Peyer's patch (tissue), 4 donors: ENCODE measurements around the gene AMDHD2. TPM values are rescaled to one million over a fixed set of nuclear protein-coding genes. Genes with fewer than 3 reads are reported as not detected.

Experiments used
- DNase-seq, 3 donors: peaks; one replicate each; pipeline ENCODE4 v3.0.0-alpha.2; 2017 to 2019
- H3K27ac ChIP-seq, 4 donors: fragments of 200-600 bp; sonication (generic); one replicate each; pipeline ENCODE4 v1.5.1; 2016 to 2019
- H3K27me3 ChIP-seq, 2 donors: fragments of 200-600 bp; sonication (generic); one replicate each; pipeline ENCODE4 v1.5.1; 2019
- H3K36me3 ChIP-seq, 3 donors: fragments of 200-600 bp; sonication (generic); one replicate each; pipeline ENCODE4 v1.5.1; 2016 to 2019
- H3K4me1 ChIP-seq, 4 donors: fragments of 200-600 bp; sonication (generic); one replicate each; pipeline ENCODE4 v1.5.1; 2016 to 2019
- H3K4me3 ChIP-seq, 4 donors: fragments of 200-600 bp; sonication (generic); 1 replicate in 3 of 4; 2 replicates in 1 of 4; pipeline ENCODE4 v1.5.1; 2016 to 2019; ENCODE audit warnings: mild to moderate bottlenecking in 1 of 4
- H3K9me3 ChIP-seq, 4 donors: fragments of 200-600 bp; sonication (generic); one replicate each; pipeline ENCODE4 v1.5.1; 2016 to 2019; ENCODE audit warnings: mild to moderate bottlenecking in 1 of 4
- POLR2A ChIP-seq, 2 donors: fragments of 450-650 bp; IDR thresholded peaks; one replicate each; pipeline ENCODE4 v1.5.1; 2017; ENCODE audit warnings: antibody characterized with exemption in 2 of 2, mild to moderate bottlenecking in 2 of 2, moderate library complexity in 2 of 2
- total RNA-seq, 4 donors: library from RNA; depleted of rRNA; stranded (reverse); fragments of >200 nt; gene quantifications; one replicate each; pipeline ENCODE4 v1.1.0, GENCODE V29; 2016
- TF ChIP-seq, protein P1 (sequence below), 6 experiments: fragments of 450-650 bp in 4 of 6; fragments of 200-600 bp in 2 of 6; sonication (generic) in 1 of 6; IDR thresholded peaks; one replicate each; pipeline ENCODE4 v1.5.1; 2017 to 2019; ENCODE audit warnings: antibody characterized with exemption in 6 of 6, mild to moderate bottlenecking in 3 of 6, moderate library complexity in 1 of 6

Gene AMDHD2
- total RNA-seq, 4 donors from 2014 or later = 56.0 to 173 (median 83.8) TPM

- Histone ChIP-seq H3K27me3 (no peaks in the 10 kb centered on the region), H3K36me3 (peaks cover 0 to 12% (median 0%) of the 10 kb centered on the region in 3 donors), H3K27ac (peak overlapping the region; percentile 88 to 100 (median 99)), H3K4me3 (peak overlapping the region in 3 of 4 donors; percentile 13 to 33 (median 15)), H3K9me3 (no peaks in the 10 kb centered on the region), H3K4me1 (peaks cover 0 to 77% (median 48%) of the 10 kb centered on the region in 4 donors)
- TF ChIP-seq POLR2A (IDR thresholded peaks at IDR 0.05) = no peak
- TF ChIP-seq, protein P1, sequence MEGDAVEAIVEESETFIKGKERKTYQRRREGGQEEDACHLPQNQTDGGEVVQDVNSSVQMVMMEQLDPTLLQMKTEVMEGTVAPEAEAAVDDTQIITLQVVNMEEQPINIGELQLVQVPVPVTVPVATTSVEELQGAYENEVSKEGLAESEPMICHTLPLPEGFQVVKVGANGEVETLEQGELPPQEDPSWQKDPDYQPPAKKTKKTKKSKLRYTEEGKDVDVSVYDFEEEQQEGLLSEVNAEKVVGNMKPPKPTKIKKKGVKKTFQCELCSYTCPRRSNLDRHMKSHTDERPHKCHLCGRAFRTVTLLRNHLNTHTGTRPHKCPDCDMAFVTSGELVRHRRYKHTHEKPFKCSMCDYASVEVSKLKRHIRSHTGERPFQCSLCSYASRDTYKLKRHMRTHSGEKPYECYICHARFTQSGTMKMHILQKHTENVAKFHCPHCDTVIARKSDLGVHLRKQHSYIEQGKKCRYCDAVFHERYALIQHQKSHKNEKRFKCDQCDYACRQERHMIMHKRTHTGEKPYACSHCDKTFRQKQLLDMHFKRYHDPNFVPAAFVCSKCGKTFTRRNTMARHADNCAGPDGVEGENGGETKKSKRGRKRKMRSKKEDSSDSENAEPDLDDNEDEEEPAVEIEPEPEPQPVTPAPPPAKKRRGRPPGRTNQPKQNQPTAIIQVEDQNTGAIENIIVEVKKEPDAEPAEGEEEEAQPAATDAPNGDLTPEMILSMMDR (IDR thresholded peaks at IDR 0.05) = no peak
- no peak for DNase-seq
Measured at GRCh38 chr16:2516391-2517240, 3.6 kb upstream of the AMDHD2 start.

- Histone ChIP-seq H3K4me3 (no peak overlapping the region), H3K4me1 (peaks cover 0 to 64% (median 44%) of the 10 kb centered on the region in 4 donors), H3K27me3 (no peaks in the 10 kb centered on the region), H3K9me3 (no peaks in the 10 kb centered on the region), H3K27ac (peak overlapping the region in 3 of 4 donors; percentile 49 to 88 (median 85)), H3K36me3 (peaks cover 0 to 17% (median 0%) of the 10 kb centered on the region in 3 donors)
- TF ChIP-seq POLR2A (IDR thresholded peaks at IDR 0.05) = no peak
- DNase-seq = no peak
Measured at GRCh38 chr16:2517954-2518605, 2.1 kb upstream of the AMDHD2 start.

DNA sequence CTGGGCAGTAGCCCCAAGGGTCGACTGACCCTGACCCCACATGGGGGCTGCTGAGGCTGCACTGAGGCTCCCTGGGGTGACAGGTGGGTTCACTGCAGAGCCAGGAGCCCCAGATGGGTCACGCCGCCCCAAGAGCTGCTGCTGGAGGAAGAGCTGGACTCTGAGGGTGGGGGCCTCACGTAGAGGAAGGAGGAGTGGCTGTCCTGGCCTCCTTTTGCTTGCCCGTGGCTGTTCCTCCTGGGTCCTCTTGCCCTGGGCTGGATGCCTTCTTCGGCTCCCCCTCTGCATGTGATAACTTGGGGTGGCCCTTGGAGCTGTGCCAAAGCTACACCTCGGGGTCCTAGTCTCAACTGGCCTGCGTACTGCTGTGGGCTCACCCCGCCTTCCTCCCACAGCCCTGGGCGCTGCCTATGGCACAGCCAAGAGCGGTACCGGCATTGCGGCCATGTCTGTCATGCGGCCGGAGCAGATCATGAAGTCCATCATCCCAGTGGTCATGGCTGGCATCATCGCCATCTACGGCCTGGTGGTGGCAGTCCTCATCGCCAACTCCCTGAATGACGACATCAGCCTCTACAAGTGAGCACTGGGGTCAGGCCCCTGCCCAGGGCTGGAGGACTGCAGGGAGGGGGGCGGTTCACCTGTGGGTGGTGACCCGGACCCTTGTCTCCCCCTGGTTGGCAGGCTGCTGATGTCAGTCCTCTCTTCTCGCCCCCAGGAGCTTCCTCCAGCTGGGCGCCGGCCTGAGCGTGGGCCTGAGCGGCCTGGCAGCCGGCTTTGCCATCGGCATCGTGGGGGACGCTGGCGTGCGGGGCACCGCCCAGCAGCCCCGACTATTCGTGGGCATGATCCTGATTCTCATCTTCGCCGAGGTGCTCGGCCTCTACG lies 1.1 kb upstream of the AMDHD2 start:
- Histone ChIP-seq H3K4me1 (peaks cover under 1 to 68% (median 42%) of the 10 kb centered on the region in 4 donors), H3K4me3 (peak overlapping the region in 2 of 4 donors; percentile 68 to 91), H3K27ac (peak overlapping the region; percentile 85 to 96 (median 88)), H3K36me3 (peaks cover 0 to 23% (median 0%) of the 10 kb centered on the region in 3 donors), H3K27me3 (no peaks in the 10 kb centered on the region), H3K9me3 (no peaks in the 10 kb centered on the region)
- TF ChIP-seq POLR2A (IDR thresholded peaks at IDR 0.05) = no peak
- TF ChIP-seq, protein P1 (IDR thresholded peaks at IDR 0.05) = no peak
- no peak for DNase-seq

DNA sequence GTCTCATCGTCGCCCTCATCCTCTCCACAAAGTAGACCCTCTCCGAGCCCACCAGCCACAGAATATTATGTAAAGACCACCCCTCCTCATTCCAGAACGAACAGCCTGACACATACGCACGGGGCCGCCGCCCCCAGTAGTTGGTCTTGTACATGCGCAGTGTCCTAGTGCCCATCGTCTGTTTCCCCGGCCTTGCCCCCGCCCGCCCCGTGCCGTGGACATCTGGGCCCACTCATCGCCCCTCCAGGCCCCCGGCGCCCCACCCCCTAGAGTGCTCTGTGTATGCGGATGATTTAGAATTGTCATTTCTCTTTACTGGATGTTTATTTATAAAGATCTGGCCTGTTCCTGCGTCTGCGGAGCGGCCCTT lies 475 bp upstream of the AMDHD2 start:
- no peak for TF ChIP-seq POLR2A (IDR thresholded peaks at IDR 0.05)
- peak in 1 of 3 donors; percentile 57 for DNase-seq
- Histone ChIP-seq H3K27ac (peak overlapping the region; percentile 85 to 96 (median 88)), H3K4me3 (peak overlapping the region; percentile 68 to 91 (median 78)), H3K27me3 (no peaks in the 10 kb centered on the region), H3K9me3 (no peaks in the 10 kb centered on the region), H3K36me3 (peaks cover 0 to 24% (median 0%) of the 10 kb centered on the region in 3 donors), H3K4me1 (peaks cover 6 to 68% (median 42%) of the 10 kb centered on the region in 4 donors)

GRCh38 chr16:2520784-2521531 lies 787 bp downstream of the AMDHD2 start:
- peaks cover 0 to 26% (median 0%) of the 10 kb centered on the region in 3 donors for H3K36me3 ChIP-seq
- peak in 2 of 3 donors; percentile 82 to 90 for DNase-seq
- peaks cover 6 to 63% (median 30%) of the 10 kb centered on the region in 4 donors for H3K4me1 ChIP-seq
- no peaks in the 10 kb centered on the region for H3K27me3 ChIP-seq
- peak overlapping the region; percentile 68 to 91 (median 78) for H3K4me3 ChIP-seq
- no peak for TF ChIP-seq POLR2A (IDR thresholded peaks at IDR 0.05)
- TF ChIP-seq, protein P1 (IDR thresholded peaks at IDR 0.05) = peak in 2 of 6 experiments; percentile 5 to 7
- peak overlapping the region; percentile 85 to 96 (median 88) for H3K27ac ChIP-seq
- no peaks in the 10 kb centered on the region for H3K9me3 ChIP-seq
